ENCODE results near the gene TSNAX. TPM values are rescaled to one million over a fixed set of nuclear protein-coding genes. Genes with fewer than 3 reads are reported as not detected.

Gene TSNAX
- total and polyA plus RNA-seq, 2 of the 8 experiments (the other 6 are each of a cell fraction or from before 2014, with no cell fraction given): 7.7 to 34.0 TPM

Other genes starting within 250 kb of the TSNAX start
- gene EXOC8, start 190.8 kb upstream of the TSNAX start, total RNA-seq (2021; fragmentation: NEBNext Ultra II Directional; extraction: Animal tissue kit (Norgen Biotek cat#: 25700)): 9.4 and 9.8 TPM in 2 replicates
- 2.0 and 2.3 TPM in 2 replicates for gene EXOC8, start 190.8 kb upstream of the TSNAX start, polyA plus RNA-seq (2011; rRNA removed)
- gene SPRTN, start 190.4 kb upstream of the TSNAX start, total RNA-seq (2021; fragmentation: NEBNext Ultra II Directional; extraction: Animal tissue kit (Norgen Biotek cat#: 25700)): 11.8 and 15.1 TPM in 2 replicates
- 6.6 and 9.1 TPM in 2 replicates for gene SPRTN, start 190.4 kb upstream of the TSNAX start, polyA plus RNA-seq (2011; rRNA removed)
- 6.1 and 6.4 TPM in 2 replicates for gene EGLN1, start 106.4 kb upstream of the TSNAX start, total RNA-seq (2021; fragmentation: NEBNext Ultra II Directional; extraction: Animal tissue kit (Norgen Biotek cat#: 25700))
- 2.3 and 4.0 TPM in 2 replicates for gene EGLN1, start 106.4 kb upstream of the TSNAX start, polyA plus RNA-seq (2011; rRNA removed)
- 3.5 and 3.6 TPM in 2 replicates for gene DISC1, start 98.1 kb downstream of the TSNAX start, total RNA-seq (2021; fragmentation: NEBNext Ultra II Directional; extraction: Animal tissue kit (Norgen Biotek cat#: 25700))
- 0.97 and 1.1 TPM in 2 replicates for gene DISC1, start 98.1 kb downstream of the TSNAX start, polyA plus RNA-seq (2011; rRNA removed)